Upper lobe of right lung (tissue), 1 donor: ENCODE results near the gene ANKRD6. TPM values are rescaled to one million over a fixed set of nuclear protein-coding genes. Genes with fewer than 3 reads are reported as not detected.

Source experiments
- ATAC-seq: fragments of 200-7000 bp; cut with Tn5 transposase; one replicate; pipeline ENCODE4 v1.9.1; 2020; ENCODE audit warnings: mild to moderate bottlenecking, moderate library complexity
- DNase-seq: peaks from one replicate; pipeline ENCODE4 v3.0.0-alpha.2; 2020
- H3K27ac ChIP-seq: fragments of 200-600 bp; one replicate; pipeline ENCODE4 v1.8.0; 2022
- H3K27me3 ChIP-seq: fragments of 200-600 bp; one replicate; pipeline ENCODE4 v1.8.0; 2022; ENCODE audit warnings: mild to moderate bottlenecking
- H3K36me3 ChIP-seq: fragments of 200-600 bp; one replicate; pipeline ENCODE4 v1.8.0; 2022
- H3K4me1 ChIP-seq: fragments of 200-600 bp; one replicate; pipeline ENCODE4 v1.8.0; 2022
- H3K4me3 ChIP-seq: fragments of 200-600 bp; one replicate; pipeline ENCODE4 v1.8.0; 2022; ENCODE audit warnings: mild to moderate bottlenecking
- H3K9me3 ChIP-seq: fragments of 200-600 bp; one replicate; pipeline ENCODE4 v1.8.0; 2022
- CTCF ChIP-seq: fragments of 200-600 bp; IDR thresholded peaks from one replicate; pipeline ENCODE4 v1.8.0; 2022; ENCODE audit warnings: antibody characterized with exemption
- intact Hi-C: fragments of 100-400 bp; cut with DNase I; formaldehyde crosslinking; loops from one replicate; pipeline ENCODE4 v1.11.0; 2022
- total RNA-seq: library from RNA; stranded (reverse); fragmentation: NEBNext Ultra II Directional; extraction: Animal tissue kit (Norgen Biotek cat#: 25700); gene quantifications from one replicate; pipeline ENCODE4 v1.2.1, GENCODE V29; 2021
- donor health status: DM: no; HTN: yes; CAD: no; lungs with severe emphysema.

The ANKRD6 gene
- total RNA-seq, 1 donor from 2014 or later, result 20.2 TPM

DNA sequence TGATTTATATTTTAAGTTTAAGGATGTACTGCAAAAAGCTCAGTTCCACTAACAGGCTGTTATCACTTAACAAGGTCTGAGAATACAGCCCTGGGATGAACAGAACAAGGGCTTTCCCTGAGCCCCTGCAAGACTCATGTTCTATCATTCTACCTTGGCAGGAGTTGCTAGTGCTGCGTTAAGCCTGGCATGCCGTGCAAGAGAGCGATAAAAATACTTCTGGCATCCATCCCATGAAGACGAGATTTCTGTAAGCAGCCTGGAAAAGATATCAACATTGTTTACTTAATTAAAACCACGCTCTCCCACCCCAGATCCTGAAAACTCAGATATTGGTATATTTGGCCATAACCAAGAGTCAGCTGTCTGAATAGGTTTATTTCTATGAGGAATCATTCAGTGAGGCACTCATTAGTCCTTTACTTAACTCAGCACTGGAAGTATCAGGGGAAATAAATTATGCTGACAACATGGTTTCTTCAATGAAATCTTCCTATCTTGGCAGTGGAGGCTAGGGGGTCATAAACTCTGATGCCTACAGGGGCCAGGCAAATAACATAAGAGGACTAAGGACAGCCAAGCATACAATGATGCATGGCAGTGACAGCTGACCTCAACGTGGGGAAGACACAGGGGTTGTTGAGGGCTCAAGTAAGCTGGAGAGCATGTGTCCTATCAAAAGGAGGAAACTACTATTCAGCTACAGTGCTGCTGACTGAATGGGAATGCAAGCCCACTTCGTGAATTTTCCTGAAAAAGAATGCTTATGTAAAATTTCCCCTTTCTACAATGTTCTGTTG lies 243.2 kb downstream of the ANKRD6 start:
- peaks cover 94% of the 10 kb centered on the region for H3K36me3 ChIP-seq
- ATAC-seq, result no peak
- H3K9me3 ChIP-seq, result no peaks in the 10 kb centered on the region
- no peak for DNase-seq
- intact Hi-C loops, result no loop called here
- no peak overlapping the region for H3K27ac ChIP-seq
- no peak for TF ChIP-seq CTCF
- H3K4me1 ChIP-seq, result peaks cover 6% of the 10 kb centered on the region
- no peak overlapping the region for H3K4me3 ChIP-seq
- no peaks in the 10 kb centered on the region for H3K27me3 ChIP-seq

GRCh38 chr6:89678531-89678930 lies 245.6 kb downstream of the ANKRD6 start:
- intact Hi-C loops, result no loop called here
- no peak overlapping the region for H3K4me3 ChIP-seq
- no peaks in the 10 kb centered on the region for H3K27me3 ChIP-seq
- DNase-seq (no peak), ATAC-seq (no peak)
- no peak for TF ChIP-seq CTCF
- no peaks in the 10 kb centered on the region for H3K9me3 ChIP-seq
- peaks cover 6% of the 10 kb centered on the region for H3K4me1 ChIP-seq
- peaks cover 93% of the 10 kb centered on the region for H3K36me3 ChIP-seq
- no peak overlapping the region for H3K27ac ChIP-seq

DNA sequence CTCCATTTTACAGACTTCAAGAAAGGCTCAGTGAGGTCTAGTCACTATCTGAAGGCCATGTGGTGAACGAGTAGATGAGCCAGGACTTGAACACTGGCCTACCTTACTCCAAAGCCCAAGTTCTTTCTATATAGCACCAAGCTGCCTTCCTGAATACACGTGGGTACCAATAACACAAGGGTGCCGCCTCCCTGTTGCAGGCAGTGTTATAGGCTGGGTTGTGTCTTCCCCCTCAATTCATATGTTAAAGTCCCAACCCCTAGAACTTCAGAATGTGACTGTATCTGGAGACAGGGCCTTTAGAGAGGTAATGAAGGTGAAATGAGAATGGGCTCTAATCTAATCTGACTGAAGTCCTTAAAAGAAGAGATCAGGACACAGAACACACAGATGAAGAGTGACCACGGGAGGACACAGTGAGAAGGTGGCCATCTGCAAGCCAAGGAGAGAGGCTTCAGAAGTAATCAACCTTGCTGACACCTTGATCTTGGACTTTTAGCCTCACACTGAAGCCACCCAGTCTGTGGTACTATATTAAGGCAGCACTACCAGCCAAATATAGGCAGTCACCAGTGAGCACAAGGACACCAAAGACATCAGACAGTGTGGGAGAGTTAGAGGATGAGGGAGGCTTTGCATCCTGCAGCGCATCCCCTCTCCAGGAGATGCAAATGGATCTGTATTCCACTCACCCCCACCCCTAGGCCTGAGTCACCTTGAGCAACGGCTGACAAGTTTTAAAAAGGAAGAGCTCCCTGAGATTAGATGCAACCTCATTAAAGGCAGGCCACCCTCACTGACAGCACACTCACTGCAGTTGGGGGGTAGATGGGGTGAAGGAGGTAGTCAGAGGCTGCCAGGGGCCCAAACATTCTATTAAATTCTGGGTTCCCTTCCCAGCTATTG lies 246.5 kb downstream of the ANKRD6 start:
- intact Hi-C loops, result no loop called here
- no peak overlapping the region for H3K4me3 ChIP-seq
- H3K9me3 ChIP-seq, result no peaks in the 10 kb centered on the region
- no peak overlapping the region for H3K27ac ChIP-seq
- DNase-seq (no peak), ATAC-seq (no peak)
- H3K27me3 ChIP-seq, result no peaks in the 10 kb centered on the region
- TF ChIP-seq CTCF, result no peak
- H3K36me3 ChIP-seq, result peaks cover 92% of the 10 kb centered on the region
- peaks cover 6% of the 10 kb centered on the region for H3K4me1 ChIP-seq

- no peak for TF ChIP-seq CTCF
- DNase-seq (no peak), ATAC-seq (no peak)
- Histone ChIP-seq H3K36me3 (peaks cover 92% of the 10 kb centered on the region), H3K27ac (no peak overlapping the region), H3K4me3 (no peak overlapping the region), H3K4me1 (peaks cover 6% of the 10 kb centered on the region), H3K9me3 (no peaks in the 10 kb centered on the region), H3K27me3 (no peaks in the 10 kb centered on the region)
- intact Hi-C loops, result no loop called here
Measured at GRCh38 chr6:89680150-89680549, 247.2 kb downstream of the ANKRD6 start.

- H3K36me3 ChIP-seq, result peaks cover 92% of the 10 kb centered on the region
- TF ChIP-seq CTCF, result no peak
- intact Hi-C loops, result no loop called here
- no peak for DNase-seq
- peaks cover 6% of the 10 kb centered on the region for H3K4me1 ChIP-seq
- H3K9me3 ChIP-seq, result no peaks in the 10 kb centered on the region
- no peak overlapping the region for H3K4me3 ChIP-seq
- ATAC-seq, result no peak
- H3K27me3 ChIP-seq, result no peaks in the 10 kb centered on the region
- H3K27ac ChIP-seq, result no peak overlapping the region
Measured at GRCh38 chr6:89680551-89680950, 247.6 kb downstream of the ANKRD6 start.
